Stimulated activated CD4-positive, alpha-beta T cell treated with anti-CD3 and anti-CD28 coated beads, Interleukin-4, amount 100 ng/mL, for 1 hour (primary cell): ENCODE results near the gene RAMAC.
"Not testable (repeated sequence)": the region's sequence is repeated elsewhere in the genome, so short reads cannot be mapped to it uniquely, and the experiment has no call there.

Source experiments
- DNase-seq: peaks from one replicate; pipeline ENCODE4 v3.0.0-alpha.2; 2020

RAMAC gene

DNA sequence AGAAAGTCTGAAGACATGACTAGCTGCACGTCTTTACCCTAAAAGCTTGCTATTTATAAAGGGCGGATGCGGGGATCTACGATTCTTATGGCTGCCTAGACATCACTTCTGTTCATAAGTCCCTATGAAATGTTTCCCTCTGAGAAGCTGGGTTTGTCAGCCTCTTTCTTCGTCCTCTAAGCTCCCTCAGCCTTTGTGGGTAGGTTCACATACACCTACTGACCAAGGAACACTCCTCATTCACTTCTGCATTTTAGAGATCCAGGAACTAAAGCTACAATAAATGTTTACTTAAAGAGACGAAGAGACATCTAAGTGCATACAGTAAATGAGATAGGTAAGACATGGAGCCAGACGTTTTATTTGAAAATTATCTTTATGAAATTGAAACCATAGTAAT lies 16.7 kb upstream of the RAMAC start:
- DNase-seq = no peak

DNA sequence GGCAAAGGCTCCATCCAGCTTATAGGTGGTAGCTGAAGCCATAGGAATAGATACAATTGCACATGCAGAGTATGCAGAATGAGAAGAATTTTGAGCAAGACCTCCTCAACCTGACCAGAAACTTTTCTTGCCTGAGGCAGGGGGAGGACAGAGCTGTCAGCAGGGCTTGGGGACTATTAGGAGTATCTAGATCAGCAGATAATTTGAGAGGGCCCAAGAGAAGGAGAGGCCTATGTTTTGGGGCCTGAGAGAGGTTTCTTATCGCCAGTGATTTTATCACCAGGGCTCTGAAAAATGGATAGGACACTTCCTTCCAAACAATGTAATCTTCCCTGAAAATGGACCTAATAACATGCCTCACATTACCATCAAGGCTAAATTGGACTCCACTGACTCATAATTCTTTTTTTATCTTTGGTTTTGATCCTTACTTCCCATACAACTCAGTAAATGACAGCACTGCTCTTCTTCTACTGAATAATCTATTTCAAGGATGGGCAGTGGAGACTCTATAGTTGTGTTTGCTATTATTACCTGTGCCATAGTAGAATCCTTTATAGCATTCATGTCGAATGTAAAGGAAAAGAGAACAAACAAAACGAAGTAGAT lies 15.8 kb upstream of the RAMAC start:
- no peak for DNase-seq

DNA sequence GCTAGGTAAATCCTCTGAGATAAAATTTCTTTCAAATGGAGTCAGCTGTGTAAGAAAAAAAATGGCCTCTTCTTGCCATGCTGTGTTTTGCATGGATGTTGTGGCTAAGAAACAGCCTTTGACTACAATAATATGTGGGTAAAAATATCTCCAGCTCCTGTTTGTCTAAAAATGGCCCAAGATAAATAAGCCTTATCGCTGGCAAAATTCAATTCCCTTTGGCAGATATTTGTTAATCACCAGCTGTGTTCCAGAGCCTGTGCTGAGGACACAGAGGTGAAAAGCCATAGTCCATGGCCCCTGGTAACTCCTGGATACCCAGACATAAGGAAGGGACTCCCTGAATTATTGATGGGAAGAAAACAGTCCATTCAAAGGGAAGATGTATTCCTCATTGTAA lies 15.3 kb upstream of the RAMAC start:
- DNase-seq = no peak

DNA sequence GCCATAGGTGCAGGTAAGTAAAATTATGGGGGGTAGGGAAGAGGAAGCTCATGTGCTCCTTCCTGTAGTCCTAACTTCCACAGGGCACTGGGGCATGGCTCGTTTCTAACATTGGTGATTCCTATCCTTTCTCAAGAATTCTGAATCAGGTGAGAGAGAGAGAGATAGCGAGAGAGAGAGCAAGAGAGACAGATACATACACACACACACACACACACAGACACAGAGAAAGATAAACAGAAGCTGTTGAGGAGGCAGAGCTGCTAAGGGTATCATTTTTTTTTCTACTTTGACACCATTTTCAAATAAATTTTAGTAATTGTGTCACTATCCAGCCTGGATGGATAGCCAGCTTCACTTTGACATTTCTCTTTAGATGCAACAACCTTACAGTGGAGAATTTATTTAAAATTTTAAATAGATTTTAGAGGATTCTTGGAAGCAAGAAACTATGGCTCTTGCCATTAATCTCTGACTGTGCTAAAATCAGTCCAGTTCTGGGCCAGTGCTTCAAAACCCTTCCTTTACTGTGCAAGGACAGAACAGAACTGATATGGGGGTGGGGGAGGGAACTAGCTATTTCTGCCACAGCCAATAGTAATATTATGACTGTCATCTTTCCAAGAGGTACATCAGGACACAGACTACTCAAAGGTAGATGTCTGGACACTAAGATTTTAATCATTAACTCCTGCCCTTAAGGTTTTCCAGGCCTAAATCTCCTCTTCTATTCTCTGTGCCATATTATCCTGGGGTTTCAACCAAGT lies 14.6 kb upstream of the RAMAC start:
- DNase-seq = no peak

DNA sequence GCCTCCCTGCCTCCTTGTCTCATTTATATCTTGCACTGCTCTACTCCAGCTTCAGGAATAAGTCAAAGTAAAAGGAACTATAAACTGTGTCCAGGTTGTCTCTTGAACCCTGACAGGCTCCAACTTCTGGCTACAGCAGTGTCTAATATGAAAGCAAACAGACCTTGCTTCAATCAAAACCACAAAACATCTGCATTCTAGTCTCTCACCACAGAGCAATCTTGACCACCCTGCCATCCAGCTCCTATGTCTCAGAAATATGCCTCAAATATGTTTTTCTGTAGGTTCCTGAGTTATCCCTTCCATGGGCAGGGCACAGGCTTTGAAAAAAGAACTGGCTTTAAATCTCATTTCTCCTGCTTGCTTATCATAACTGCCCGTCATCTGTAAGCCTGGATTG lies 13.0 kb upstream of the RAMAC start:
- DNase-seq = no peak

DNA sequence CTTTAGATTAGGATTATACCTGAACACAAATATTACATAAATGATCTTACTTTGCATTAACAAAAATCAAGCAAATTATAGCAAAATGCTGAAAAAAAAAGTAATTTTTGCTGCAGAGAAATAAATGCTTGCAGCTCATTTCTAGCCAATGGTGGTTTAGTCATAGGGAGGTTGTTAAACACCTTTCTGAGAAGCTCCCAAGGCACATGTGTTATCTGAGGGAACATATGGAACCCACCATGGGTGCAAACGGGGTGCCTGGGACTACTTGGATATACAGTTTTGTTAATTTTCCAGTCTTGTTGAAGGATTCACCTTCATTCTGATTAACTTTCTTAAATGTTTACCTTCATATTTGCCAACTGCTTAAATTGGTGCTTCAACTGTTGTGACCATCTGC lies 8.9 kb upstream of the RAMAC start:
- DNase-seq = no peak

DNA sequence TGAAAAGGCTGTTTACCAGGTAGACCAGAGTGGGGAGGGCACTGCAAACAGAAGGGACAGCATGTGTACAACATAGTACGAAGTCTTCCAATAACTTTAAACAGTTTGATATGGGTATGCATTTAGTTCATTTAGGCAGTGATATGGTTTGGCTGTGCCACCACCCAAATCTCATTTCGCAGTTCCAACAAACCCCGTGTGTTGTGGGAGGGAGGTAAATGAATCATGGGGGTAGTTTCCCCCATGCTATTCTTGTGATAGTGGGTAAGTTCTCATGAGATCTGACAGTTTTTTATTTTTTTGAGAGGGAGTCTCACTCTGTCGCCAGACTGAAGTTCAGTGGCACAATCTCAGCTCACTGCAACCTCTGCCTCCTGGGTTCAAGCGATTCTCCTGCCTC lies 7.6 kb upstream of the RAMAC start:
- DNase-seq = no peak

DNA sequence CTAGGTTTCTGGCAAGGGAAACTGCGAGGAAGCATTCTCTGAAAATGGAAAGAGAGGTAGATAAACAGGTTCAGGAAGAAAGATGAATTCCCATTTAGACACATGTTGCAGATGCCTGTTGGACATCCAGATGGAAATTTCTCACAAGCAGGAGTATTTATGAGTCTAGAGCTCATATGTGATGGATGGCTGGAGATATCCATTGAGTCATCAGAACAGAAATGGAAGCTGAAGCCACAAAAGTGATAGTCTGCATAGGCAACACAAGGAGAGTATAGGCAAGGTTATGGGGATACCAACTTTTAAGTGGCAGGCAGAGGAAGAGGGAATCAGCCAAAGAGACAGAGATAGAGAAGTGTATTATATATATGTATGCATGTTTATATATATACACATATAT lies 6.3 kb upstream of the RAMAC start:
- DNase-seq = no peak

DNA sequence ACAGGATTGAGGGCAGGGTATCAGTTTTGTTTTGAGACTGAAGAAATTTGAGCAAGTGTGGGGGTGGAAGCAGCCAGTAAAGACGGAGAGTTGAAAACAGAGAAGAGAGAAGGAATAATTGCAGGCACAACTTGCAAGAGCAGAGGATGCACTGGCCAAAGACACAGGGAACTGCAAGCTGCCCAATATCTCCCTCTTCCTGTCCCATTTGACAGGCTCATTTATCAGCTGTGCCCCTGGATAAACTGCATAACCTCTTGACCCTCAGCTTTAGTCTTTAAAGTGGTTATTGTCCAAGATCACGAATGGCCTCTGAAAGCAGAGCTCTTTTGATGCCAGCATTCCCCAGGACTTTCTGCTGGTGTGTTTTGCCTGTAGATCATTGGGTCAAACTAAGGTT lies 5.0 kb upstream of the RAMAC start:
- no peak for DNase-seq

DNA sequence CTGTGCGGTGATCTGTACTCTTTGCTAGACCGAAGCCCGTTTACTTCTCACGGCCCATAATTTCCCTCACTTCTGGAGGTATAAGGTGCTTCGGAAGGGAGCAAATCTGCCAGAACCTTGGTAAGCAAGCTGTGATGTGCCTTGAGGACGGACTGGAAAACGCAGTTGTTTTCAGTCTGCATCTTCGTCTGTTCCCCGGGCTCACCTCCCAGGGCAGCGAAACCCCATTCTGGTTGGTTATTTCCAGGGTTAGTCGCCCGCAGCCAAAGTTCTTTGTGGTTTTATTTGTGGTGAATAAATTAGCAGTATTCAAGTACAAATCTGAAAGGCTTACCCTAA lies 401 bp downstream of the RAMAC start:
- DNase-seq = no peak

DNA sequence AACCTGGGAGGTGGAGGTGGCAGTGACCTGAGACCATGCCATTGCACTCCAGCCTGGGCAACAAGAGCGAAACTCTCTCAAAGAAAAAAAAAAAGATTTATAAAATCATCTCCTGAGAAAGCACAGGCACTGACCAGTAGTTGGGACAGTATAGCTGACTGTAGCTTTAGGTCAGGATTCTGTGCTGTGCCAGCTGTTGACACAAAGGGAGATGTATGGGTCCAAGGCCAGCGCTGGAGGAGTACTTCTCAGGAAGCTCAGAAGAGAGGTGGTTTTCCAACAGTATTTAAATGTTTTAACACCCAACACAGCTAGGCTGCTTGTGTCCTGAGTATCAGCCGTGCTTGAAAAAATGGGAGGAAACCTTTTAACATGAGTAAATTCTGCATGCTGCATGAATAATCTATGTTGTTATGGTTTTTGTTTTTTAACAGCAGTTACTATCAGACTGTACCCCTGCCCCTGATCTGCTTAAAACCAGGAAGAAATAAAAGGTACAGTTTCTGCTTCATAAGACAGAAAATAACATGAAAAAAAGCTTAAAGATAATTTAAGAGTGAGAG lies 6.5 kb downstream of the RAMAC start:
- no peak for DNase-seq

DNA sequence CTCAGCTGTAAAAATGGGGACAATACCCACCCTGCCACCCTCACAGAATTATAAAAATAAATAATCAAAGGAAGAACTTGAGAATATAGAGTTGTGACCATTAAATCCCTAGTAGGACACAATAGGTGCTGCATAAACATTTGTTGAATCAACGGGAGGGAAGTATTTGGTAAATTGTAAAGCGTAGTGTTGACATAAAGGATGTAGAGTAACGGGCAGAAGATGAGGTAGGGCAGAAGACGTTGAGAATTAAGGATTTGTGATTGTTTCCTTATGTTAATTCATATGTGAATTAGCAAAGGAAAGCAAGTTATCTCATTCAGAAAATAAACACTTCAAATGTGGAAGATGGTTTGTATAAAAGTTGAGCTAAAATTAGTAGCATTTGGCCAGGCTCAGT lies 7.1 kb downstream of the RAMAC start:
- DNase-seq = no peak

DNA sequence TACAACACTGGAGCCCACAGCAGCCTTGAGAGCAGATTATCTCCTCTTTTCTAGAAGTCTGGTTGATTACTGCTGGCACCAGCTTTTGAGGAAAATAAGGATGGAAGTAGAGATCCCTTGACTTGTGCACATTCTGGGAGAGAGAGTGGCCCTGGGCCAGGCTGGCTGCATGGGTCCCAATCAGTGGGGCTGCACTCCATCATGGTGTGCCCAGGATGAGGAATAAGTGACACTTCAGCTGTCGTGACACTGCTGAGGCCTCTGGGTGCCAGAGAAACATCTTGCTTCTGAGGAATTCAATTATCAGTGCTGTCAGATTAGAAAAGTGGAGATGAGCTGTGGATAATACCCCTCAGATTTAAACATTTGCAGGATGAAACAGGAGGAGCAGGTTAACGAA lies 9.1 kb downstream of the RAMAC start:
- DNase-seq = no peak

DNA sequence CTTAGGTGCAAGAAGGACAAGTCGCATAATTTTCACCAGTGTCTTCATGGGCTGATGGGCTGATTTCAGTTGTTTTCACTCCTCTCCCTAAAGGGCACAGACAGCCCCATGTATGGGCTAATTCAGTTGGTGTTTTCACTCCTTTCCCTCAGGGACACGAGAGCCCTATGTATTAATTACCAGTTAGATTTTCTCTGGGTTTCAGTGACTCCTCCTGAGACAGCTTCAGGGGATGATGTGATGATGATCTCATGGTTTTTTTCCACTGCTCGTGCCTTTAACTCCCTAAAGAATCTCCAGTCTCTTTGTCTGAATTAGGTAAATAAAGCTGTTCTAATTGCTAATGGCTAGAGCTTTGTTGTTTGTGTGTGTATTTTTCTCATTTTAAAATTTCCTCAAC lies 9.9 kb downstream of the RAMAC start:
- DNase-seq = no peak

DNA sequence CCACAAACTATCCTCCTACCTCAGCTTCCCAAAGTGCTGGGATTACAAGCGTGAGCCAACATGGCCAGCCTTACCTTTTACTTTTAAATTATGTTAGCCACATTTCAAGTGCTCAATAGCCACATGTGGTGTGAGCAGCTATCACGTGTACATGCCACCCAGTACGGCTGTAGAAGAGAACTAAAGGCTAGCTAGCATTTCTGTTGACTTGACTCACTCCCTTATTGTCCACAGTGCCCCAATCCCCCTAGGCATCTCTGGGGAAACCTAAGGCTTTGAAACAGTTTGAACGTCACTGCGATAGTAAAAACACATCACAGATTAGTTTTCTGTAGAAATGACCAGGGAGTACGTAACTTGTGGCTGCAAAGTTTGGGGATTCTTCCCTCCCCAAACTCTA lies 13.4 kb downstream of the RAMAC start:
- DNase-seq = no peak

DNA sequence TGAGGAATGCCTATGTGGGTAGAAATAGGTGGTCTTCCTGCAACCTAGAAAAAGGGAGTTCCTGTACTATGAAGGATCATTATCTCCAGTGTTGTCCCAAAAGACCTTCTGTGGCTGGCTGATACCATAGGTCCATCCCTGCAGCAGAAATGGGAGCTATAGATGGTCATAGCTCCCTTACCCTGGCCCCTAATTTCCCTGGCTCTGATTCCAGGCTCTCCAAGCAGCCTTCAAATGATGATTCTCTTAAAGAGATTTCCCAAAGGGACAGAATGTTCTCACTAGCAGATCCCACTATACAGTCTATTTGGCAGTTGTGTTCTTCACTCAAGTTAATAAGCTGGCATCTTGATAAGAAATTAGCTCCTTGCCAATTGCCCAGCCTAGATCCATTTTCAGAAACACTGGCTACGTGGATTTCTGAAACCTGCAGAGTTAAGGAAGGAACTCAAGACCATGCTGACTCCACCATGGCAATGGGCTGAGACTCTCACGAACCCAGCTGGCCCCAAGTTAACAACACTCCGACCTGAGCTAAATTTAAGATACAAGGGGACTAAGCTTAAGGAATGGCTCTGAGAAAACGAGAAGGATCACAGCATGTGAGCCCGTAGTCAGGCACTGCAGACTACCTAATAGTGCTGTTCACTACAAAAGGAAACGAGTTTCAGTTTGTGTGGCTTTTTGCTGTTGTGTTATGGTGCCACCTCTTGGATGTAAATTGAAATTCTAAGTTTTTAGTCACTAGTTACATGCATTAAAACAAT lies 14.1 kb downstream of the RAMAC start:
- peak; percentile 7 for DNase-seq

DNA sequence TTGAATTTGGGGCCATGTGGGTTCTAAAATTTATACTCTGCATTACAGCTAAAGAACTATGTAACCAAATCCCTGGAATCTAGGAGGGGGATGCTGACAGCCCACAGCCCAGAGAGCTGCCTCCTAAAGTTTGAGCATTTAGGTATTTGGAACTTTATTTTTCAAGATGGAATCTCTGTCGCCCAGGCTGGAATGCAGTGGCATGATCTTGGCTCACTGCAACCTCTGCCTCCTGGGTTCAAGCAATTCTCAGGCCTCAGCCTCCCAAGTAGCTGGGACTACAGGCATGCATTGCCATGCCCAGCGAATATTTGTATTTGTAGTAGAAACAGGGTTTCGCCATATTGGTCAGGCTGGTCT lies 14.6 kb downstream of the RAMAC start:
- not testable (repeated sequence) for DNase-seq

DNA sequence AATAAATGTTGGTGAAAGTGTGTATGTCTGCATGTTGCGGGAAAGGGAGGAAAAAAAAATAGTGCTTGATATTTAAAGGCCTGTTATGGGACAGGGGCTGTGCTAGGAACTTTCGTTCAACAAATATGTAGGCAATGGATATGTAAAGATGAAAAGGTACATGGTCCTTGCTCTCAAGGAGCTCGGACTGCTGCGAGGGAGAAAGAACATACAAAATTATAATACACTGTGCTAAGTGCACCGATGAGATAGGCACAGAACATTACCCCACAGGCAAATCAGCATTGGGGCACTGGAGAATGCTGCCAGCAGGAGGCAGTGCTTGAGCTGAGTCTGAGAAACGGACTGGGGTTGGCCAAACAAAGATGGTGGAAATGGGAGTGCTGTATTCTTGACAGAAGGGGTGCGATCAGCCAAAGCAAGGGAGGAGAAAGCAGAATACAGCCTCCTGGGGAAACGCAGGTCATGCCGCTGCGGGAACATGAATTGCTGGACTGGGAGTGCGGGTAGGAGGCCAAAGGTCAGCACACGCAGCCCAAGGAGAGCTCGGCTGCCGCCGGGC lies 24.8 kb downstream of the RAMAC start:
- DNase-seq = peak; percentile 82

DNA sequence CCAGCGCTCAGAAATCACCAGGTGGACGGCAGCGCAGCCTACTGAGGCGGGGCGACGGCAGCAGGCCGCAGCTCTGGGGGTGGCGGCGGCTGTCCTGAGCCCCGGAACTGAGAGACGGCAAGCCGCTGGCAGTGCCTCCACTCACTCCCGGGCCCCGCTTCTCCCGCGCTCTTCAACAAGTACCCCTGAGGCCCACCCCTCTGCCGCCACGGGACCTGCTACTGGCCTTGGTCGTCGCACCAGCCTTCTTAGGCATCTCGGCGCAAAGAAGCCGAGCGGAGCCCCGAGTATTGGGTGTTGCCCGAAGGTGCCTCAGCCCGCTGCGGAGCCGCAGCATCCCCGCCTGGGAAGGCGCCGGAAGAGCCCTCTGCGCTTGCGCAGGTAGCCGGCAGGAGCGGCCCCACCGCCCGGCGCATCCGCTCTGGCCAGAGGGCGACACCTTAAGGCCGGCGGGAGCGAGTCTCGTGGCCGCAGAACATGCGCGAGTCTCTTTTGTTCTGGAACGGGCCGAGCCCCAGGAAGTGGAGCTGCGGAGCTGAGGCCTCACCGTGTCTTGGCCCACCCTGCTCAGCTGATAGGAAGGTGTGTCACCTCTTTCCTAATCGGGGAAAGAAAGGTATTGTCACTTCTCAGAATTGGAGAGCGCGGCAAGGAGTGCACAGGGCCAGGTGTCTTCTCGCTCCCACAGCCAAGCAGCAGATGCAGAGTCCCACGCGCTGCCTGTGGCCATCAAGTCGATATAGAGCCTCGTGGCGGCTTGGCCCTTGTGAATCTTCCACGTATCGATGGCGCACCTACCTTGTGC lies 25.5 kb downstream of the RAMAC start, which contains the start of gene C15orf40:
Gene C15orf40 (minus strand): TSS at position 369 of the 805 bp plus-strand sequence. CDS start 32 bp downstream, at position 337.
- DNase-seq = peak; percentile 84

DNA sequence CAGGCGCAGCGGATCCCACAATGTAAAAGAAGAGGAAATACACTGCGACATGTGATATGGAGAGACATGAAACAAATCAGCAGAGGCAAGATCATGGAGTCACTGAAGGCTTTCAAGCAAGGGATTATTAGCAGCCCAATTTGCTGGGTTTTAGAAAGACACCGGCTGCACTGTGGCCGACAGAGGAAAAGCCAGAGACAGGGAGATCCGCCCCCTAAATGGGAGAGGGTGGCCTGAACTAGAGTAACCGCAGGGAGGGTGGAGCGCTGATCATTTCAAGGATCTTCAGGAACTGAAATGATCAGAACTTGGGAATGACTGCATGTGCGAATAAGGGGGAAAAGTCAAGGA lies 26.0 kb downstream of the RAMAC start:
- no peak for DNase-seq

DNA sequence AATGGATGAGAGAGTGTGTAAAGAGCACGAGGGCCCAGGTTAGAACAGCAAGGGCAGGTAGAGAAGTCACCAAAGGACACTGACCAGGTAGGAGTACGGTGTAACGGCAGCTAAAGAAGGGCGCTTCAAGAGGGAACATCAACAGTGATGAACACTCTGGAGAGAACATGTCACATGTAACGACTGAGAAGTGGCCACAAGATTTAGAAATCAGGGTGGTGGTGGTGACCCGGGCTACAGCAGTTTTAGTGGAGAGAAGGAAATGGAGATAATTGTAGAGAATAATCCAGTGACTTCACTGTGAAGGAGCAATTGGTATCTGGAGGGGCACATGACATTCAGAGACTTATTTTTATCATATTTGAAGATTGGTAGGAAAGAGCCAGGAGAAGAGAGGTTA lies 26.6 kb downstream of the RAMAC start:
- no peak for DNase-seq

DNA sequence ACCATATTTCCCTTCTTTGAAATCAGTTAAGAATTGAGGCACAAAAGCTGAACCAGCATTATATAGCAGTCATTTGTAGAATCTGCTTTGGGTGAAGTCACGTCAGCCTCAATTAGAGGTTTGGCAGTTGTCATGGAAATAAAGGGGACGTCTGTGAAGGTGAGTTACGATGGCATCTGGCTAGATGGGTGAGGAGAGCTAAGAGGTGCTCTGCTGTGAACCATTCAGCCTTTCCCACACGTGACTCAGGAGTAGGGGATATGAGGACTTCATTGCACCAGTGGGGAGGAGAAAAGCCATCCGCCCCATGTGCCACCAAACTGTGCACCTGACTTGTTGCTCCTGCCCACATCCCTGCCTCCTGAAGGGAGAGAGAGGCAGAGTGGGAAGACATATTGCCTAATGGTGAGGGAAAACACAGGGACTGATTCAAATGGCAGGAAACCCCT lies 28.2 kb downstream of the RAMAC start:
- no peak for DNase-seq

DNA sequence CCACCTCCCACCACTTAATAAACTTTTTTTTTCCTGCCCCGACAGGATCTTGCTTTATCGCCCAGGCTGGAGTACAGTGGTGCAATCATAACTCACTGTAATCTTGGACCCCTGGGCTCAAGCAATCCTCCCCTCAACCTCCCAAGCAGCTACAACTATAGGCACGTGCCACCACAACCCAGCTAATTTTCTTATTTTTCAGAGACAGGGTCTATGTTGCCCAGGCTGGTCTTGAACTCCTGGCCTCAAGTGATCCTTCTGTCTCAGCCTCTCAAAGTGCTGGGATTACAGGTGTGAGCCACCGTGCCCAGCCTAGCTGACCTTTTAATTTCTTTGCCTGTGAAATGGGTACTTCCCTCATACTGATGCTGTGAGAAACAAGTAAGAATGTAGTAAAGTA lies 29.4 kb downstream of the RAMAC start:
- DNase-seq = no peak
